ENCODE measurements around the gene SCGB1C1.

SCGB1C1 gene

DNA sequence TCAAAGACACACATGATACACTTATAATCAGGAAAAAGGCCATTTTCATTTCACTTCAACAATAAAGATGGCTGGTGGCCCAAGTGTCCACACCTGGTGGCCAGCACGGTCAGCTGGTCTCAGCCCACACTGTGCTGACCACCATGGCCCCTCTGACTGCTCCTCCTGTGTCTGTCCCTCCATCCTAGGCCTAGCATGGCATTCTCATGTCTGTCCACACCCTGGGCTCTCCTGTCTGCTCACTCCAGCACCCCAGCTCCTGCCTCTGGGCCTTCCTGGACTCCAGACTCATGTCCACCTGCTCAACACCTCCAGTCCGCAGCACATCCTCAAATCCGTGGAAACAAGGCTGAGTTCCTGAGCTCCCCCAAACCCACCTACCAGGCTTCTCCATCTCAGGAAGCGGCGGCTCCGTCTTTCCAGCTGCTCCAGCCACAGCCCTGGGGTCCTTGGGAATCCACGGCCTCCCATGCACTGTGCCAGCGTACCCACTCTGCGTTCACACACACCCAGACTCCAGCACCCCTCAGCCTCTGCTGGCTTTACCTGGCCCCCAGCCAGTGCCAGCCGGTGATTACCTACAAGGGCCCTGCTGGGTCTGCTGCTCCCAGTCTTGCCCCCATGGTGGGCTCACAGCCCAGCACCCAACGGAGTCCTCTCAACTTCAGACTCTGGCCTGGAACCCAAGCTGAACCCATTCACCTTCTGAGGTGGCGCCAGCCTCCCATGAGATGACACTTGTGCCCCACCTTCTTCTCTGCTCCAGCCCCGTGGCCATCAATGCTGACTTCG is 29.3 kb downstream of the SCGB1C1 start:
- DNase-seq (ENCODE audit: low read depth), result no peak
- H3K4me3 ChIP-seq (ENCODE audit: low read depth, low read length), result no peak overlapping the region
- TF ChIP-seq, protein P1, sequence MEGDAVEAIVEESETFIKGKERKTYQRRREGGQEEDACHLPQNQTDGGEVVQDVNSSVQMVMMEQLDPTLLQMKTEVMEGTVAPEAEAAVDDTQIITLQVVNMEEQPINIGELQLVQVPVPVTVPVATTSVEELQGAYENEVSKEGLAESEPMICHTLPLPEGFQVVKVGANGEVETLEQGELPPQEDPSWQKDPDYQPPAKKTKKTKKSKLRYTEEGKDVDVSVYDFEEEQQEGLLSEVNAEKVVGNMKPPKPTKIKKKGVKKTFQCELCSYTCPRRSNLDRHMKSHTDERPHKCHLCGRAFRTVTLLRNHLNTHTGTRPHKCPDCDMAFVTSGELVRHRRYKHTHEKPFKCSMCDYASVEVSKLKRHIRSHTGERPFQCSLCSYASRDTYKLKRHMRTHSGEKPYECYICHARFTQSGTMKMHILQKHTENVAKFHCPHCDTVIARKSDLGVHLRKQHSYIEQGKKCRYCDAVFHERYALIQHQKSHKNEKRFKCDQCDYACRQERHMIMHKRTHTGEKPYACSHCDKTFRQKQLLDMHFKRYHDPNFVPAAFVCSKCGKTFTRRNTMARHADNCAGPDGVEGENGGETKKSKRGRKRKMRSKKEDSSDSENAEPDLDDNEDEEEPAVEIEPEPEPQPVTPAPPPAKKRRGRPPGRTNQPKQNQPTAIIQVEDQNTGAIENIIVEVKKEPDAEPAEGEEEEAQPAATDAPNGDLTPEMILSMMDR (IDR thresholded peaks at IDR 0.05; ENCODE audit: control insufficient read depth, extremely low read depth, insufficient read depth), result no peak

- TF ChIP-seq, protein P1 (IDR thresholded peaks at IDR 0.05; ENCODE audit: control insufficient read depth, extremely low read depth, insufficient read depth), result no peak
- DNase-seq (ENCODE audit: low read depth), result no peak
- H3K4me3 ChIP-seq (ENCODE audit: low read depth, low read length), result no peak overlapping the region
Observed at GRCh38 chr11:223026-223789, 30.3 kb downstream of the SCGB1C1 start.

- DNase-seq (ENCODE audit: low read depth), result no peak
- TF ChIP-seq, protein P1 (IDR thresholded peaks at IDR 0.05; ENCODE audit: control insufficient read depth, extremely low read depth, insufficient read depth), result no peak
- H3K4me3 ChIP-seq (ENCODE audit: low read depth, low read length), result no peak overlapping the region
Observed at GRCh38 chr11:223884-224283, 31.0 kb downstream of the SCGB1C1 start.

GRCh38 chr11:224424-224823 is 31.5 kb downstream of the SCGB1C1 start:
- no peak overlapping the region for H3K4me3 ChIP-seq (ENCODE audit: low read depth, low read length)
- TF ChIP-seq, protein P1 (IDR thresholded peaks at IDR 0.05; ENCODE audit: control insufficient read depth, extremely low read depth, insufficient read depth), result no peak
- no peak for DNase-seq (ENCODE audit: low read depth)

GRCh38 chr11:225734-226453 is 33.0 kb downstream of the SCGB1C1 start:
- TF ChIP-seq, protein P1 (IDR thresholded peaks at IDR 0.05; ENCODE audit: control insufficient read depth, extremely low read depth, insufficient read depth), result no peak
- DNase-seq (ENCODE audit: low read depth), result no peak
- H3K4me3 ChIP-seq (ENCODE audit: low read depth, low read length), result no peak overlapping the region

- TF ChIP-seq, protein P1 (IDR thresholded peaks at IDR 0.05; ENCODE audit: control insufficient read depth, extremely low read depth, insufficient read depth), result no peak
- H3K4me3 ChIP-seq (ENCODE audit: low read depth, low read length), result no peak overlapping the region
- no peak for DNase-seq (ENCODE audit: low read depth)
Observed at GRCh38 chr11:227824-228379, 35.0 kb downstream of the SCGB1C1 start.

All from LNCaP clone FGC (cell line).